GM12872 (cell line): Measurements from ENCODE around the gene GSTM2.

Source experiments
- CTCF ChIP-seq: IDR thresholded peaks from 3 replicates; pipeline ENCODE4 v1.5.1; 2011; ENCODE audit warnings: low read depth, mild to moderate bottlenecking, low read length, moderate library complexity; ENCODE audit not compliant: insufficient read depth

GSTM2 gene

GRCh38 chr1:109622137-109622892 lies 45.5 kb upstream of the GSTM2 start:
- TF ChIP-seq CTCF: no peak

GRCh38 chr1:109622895-109623294 lies 45.0 kb upstream of the GSTM2 start:
- TF ChIP-seq CTCF: no peak

- TF ChIP-seq CTCF: no peak
Observed at GRCh38 chr1:109623601-109624161, 44.2 kb upstream of the GSTM2 start.

- TF ChIP-seq CTCF: no peak
Observed at GRCh38 chr1:109624201-109625010, 43.5 kb upstream of the GSTM2 start.

GRCh38 chr1:109625176-109625575 lies 42.7 kb upstream of the GSTM2 start:
- TF ChIP-seq CTCF: no peak

- TF ChIP-seq CTCF: no peak
Observed at GRCh38 chr1:109625601-109626560, 42.0 kb upstream of the GSTM2 start.
